ENCODE data around the gene MTPN. TPM values are rescaled to one million over a fixed set of nuclear protein-coding genes. Genes with fewer than 3 reads are reported as not detected.

The MTPN gene
- total RNA-seq, 4 donors from 2014 or later = 79.7 to 102 (median 85.6) TPM

- ATAC-seq (ENCODE audit: low FRiP score) (no peak), DNase-seq (ENCODE audit: low spot score) (no peak)
- TF ChIP-seq CTCF (IDR thresholded peaks at IDR 0.05) = no peak
Measured at GRCh38 chr7:135920478-135920877, 56.7 kb downstream of the MTPN start.

GRCh38 chr7:135919071-135919841 lies 57.9 kb downstream of the MTPN start:
- TF ChIP-seq CTCF (IDR thresholded peaks at IDR 0.05) = no peak
- no peak for ATAC-seq (ENCODE audit: low FRiP score)

GRCh38 chr7:135918134-135918533 lies 59.0 kb downstream of the MTPN start:
- no peak for TF ChIP-seq CTCF (IDR thresholded peaks at IDR 0.05)
- DNase-seq (ENCODE audit: low spot score) (no peak), ATAC-seq (ENCODE audit: low FRiP score) (no peak)

More at GRCh38 chr7:135919071-135919841, 57.9 kb downstream of the MTPN start:
- DNase-seq (ENCODE audit: low spot score) = no peak

GRCh38 chr7:135917721-135918120 lies 59.4 kb downstream of the MTPN start:
- DNase-seq (ENCODE audit: low spot score) = no peak
- ATAC-seq (ENCODE audit: low FRiP score) = no peak
- no peak for TF ChIP-seq CTCF (IDR thresholded peaks at IDR 0.05)

- DNase-seq (ENCODE audit: low spot score) (no peak), ATAC-seq (ENCODE audit: low FRiP score) (no peak)
- TF ChIP-seq CTCF (IDR thresholded peaks at IDR 0.05) = no peak
Measured at GRCh38 chr7:135914346-135914745, 62.8 kb downstream of the MTPN start.

- ATAC-seq (ENCODE audit: low FRiP score) = no peak
- no peak for TF ChIP-seq CTCF (IDR thresholded peaks at IDR 0.05)
- no peak for DNase-seq (ENCODE audit: low spot score)
Measured at GRCh38 chr7:135913404-135913803, 63.8 kb downstream of the MTPN start.

- DNase-seq (ENCODE audit: low spot score) (no peak), ATAC-seq (ENCODE audit: low FRiP score) (no peak)
- TF ChIP-seq CTCF (IDR thresholded peaks at IDR 0.05) = no peak
Measured at GRCh38 chr7:135911099-135911498, 66.1 kb downstream of the MTPN start.

Data from omental fat pad (tissue), 4 donors.